Cardiac fibroblast (primary cell): Measurements from ENCODE around the gene CYTH2.

Experiments used
- DNase-seq, 2 donors: peaks; one replicate each; pipeline versions ENCODE4 v3.0.0 to v3.0.0-alpha.2; 2010; ENCODE audit warnings: low read depth in 2 of 2
- H3K4me3 ChIP-seq, 2 donors: replicated peaks in 1 of 2; 1 replicate in 1 of 2; 2 replicates in 1 of 2; pipeline ENCODE4 v1.5.1; 2011; ENCODE audit warnings: low read depth in 2 of 2, low read length in 2 of 2, mild to moderate bottlenecking in 2 of 2, moderate library complexity in 1 of 2
- TF ChIP-seq, protein P1 (sequence below): IDR thresholded peaks from one replicate; pipeline ENCODE4 v1.5.1; 2011; ENCODE audit warnings: low read depth, mild to moderate bottlenecking, low read length, inconsistent platforms

Gene CYTH2, protein sequence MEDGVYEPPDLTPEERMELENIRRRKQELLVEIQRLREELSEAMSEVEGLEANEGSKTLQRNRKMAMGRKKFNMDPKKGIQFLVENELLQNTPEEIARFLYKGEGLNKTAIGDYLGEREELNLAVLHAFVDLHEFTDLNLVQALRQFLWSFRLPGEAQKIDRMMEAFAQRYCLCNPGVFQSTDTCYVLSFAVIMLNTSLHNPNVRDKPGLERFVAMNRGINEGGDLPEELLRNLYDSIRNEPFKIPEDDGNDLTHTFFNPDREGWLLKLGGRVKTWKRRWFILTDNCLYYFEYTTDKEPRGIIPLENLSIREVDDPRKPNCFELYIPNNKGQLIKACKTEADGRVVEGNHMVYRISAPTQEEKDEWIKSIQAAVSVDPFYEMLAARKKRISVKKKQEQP

DNA sequence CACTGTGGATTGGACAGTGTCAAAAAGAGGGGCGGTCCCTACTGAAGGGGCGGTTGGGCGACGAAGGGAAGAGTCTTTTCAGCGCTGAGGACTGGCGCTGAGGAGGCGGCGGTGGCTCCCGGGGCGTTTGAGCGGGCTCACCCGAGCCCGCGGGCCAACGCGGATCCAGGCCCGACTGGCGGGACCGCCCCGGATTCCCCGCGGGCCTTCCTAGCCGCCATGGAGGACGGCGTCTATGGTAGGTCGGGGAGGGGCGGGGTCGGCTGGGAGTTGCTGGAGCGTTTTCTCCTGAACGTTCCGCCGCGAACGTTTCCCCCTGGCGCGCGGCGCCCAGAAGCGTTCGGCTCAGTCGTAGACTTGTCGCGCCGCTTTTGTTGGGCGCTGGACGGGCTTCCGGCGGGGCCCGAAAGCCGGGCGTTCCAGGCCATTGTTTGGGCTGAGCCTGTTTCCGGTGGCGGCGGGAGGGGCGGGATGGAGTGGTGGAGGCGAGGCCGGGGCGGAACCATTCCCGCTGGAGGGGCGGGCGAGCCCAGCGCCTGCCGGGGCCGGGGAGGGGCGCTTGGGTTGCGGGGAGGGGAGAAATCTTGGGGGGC is at the start of gene CYTH2:
Gene CYTH2 (plus strand): TSS at position 81 of the 593 bp plus-strand sequence. CDS start 139 bp downstream, at position 220.
- peak; percentile 82 to 90 for DNase-seq
- peak within 1 kb of the TSS; percentile 91 to 93 for H3K4me3 ChIP-seq
- TF ChIP-seq, protein P1, sequence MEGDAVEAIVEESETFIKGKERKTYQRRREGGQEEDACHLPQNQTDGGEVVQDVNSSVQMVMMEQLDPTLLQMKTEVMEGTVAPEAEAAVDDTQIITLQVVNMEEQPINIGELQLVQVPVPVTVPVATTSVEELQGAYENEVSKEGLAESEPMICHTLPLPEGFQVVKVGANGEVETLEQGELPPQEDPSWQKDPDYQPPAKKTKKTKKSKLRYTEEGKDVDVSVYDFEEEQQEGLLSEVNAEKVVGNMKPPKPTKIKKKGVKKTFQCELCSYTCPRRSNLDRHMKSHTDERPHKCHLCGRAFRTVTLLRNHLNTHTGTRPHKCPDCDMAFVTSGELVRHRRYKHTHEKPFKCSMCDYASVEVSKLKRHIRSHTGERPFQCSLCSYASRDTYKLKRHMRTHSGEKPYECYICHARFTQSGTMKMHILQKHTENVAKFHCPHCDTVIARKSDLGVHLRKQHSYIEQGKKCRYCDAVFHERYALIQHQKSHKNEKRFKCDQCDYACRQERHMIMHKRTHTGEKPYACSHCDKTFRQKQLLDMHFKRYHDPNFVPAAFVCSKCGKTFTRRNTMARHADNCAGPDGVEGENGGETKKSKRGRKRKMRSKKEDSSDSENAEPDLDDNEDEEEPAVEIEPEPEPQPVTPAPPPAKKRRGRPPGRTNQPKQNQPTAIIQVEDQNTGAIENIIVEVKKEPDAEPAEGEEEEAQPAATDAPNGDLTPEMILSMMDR: no peak

DNA sequence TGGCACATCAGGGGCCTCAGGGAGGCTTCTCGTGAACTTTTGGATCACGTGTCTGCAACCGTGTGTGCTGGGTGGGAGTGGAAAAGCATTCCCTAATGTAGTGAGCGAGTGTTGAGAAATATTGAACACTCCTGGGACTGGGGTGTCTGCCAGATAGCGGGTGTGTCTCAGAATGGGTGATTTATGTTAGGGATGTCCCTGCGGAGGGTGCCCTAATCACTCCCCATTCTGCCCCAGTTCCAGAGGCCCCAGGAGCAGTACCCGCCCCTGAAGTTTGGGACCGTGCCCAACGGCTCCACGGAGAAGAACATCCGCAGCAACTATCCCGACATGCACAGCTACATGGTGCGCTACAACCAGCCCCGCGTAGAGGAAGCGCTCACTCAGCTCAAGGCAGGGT is 47.6 kb upstream of the CYTH2 start:
- H3K4me3 ChIP-seq: no peak overlapping the region
- no peak for DNase-seq
- TF ChIP-seq, protein P1: no peak

DNA sequence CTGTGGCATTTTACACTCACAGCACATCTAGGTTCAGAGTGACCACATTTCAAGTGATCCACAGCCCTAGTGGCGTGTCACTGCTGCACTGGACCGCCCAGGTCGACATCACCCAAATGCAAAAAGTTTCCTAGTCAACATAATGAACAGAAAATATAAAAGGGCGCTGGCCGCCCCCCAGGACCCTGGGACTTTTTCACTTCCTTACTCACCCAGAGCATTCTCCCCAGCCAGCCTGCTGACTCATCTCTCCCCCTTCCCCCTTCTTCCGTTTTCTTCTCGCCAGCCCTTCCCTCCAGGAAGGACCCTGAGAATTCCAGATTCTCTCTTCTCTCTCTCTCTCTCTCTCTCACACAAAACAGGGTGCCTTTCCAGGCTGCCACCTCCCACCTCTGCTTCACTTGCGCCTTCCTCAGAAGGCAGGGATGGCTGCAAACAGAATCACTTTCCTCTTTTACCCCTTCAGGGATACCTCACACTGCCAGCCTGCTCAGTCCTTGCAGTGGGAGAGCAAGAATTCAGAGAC is 44.4 kb upstream of the CYTH2 start:
- H3K4me3 ChIP-seq: no peak overlapping the region
- TF ChIP-seq, protein P1: no peak
- DNase-seq: peak; percentile 68 to 75

DNA sequence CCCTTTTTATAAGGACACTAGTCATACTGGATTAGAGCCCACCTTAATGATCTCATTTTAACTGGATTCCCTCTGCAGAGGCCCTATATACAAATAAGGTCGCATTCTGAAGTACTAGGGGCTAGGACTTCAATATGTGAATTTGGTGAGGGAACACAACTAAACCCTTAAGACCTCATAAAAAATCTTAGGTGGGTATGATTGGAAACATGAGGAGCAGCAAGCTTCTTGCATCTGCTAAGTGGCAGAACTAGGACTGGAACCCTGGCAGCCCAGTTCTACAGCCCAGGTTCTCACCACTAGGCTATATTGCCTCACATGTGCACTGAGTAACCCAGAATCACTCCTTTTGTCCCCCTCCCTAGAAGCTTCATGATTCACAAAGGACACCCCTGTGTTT is 40.5 kb upstream of the CYTH2 start:
- TF ChIP-seq, protein P1: no peak
- no peak for DNase-seq
- H3K4me3 ChIP-seq: no peak overlapping the region

GRCh38 chr19:48433337-48433736 is 35.8 kb upstream of the CYTH2 start:
- TF ChIP-seq, protein P1: peak; percentile 17
- no peak overlapping the region for H3K4me3 ChIP-seq
- no peak for DNase-seq

- H3K4me3 ChIP-seq: no peak overlapping the region
- TF ChIP-seq, protein P1: no peak
- DNase-seq: no peak
Measured at GRCh38 chr19:48436586-48436985, 32.6 kb upstream of the CYTH2 start.
